NCI-H2227 (cell line): ENCODE measurements around the gene RTP3.

Experiments used
- DNase-seq: peaks from one replicate; lab custom pipeline; 2025; ENCODE audit not compliant: unreplicated experiment; lab: John Stamatoyannopoulos, UW

Gene RTP3

GRCh38 chr3:46468753-46469600, 28.8 kb upstream of the RTP3 start:
- DNase-seq = no peak

GRCh38 chr3:46469680-46470357, 28.0 kb upstream of the RTP3 start:
- DNase-seq = no peak

- no peak for DNase-seq
These were observed 26.9 kb upstream of the RTP3 start for GRCh38 chr3:46470831-46471230.

GRCh38 chr3:46471371-46471914, 26.3 kb upstream of the RTP3 start:
- no peak for DNase-seq

- no peak for DNase-seq
These were observed 25.0 kb upstream of the RTP3 start for GRCh38 chr3:46472736-46473135.

- DNase-seq = no peak
These were observed 20.6 kb upstream of the RTP3 start for GRCh38 chr3:46477145-46477544.

GRCh38 chr3:46477756-46478155, 20.0 kb upstream of the RTP3 start:
- no peak for DNase-seq

GRCh38 chr3:46478341-46478740, 19.4 kb upstream of the RTP3 start:
- no peak for DNase-seq

GRCh38 chr3:46479021-46479420, 18.8 kb upstream of the RTP3 start:
- no peak for DNase-seq

- no peak for DNase-seq
These were observed 18.1 kb upstream of the RTP3 start for GRCh38 chr3:46479696-46480095.

- no peak for DNase-seq
These were observed 17.1 kb upstream of the RTP3 start for GRCh38 chr3:46480491-46481195.

- DNase-seq = no peak
These were observed 16.1 kb upstream of the RTP3 start for GRCh38 chr3:46481636-46482035.

- DNase-seq = no peak
These were observed 15.0 kb upstream of the RTP3 start for GRCh38 chr3:46482632-46483350.

GRCh38 chr3:46483825-46484224, 14.0 kb upstream of the RTP3 start:
- DNase-seq = no peak

- no peak for DNase-seq
These were observed 13.4 kb upstream of the RTP3 start for GRCh38 chr3:46484388-46484787.

- no peak for DNase-seq
These were observed 12.6 kb upstream of the RTP3 start for GRCh38 chr3:46484911-46485778.

GRCh38 chr3:46485779-46486175, 12.0 kb upstream of the RTP3 start:
- DNase-seq = no peak

GRCh38 chr3:46488735-46489361, 8.9 kb upstream of the RTP3 start:
- peak; percentile 91 for DNase-seq

- DNase-seq = no peak
These were observed 8.4 kb upstream of the RTP3 start for GRCh38 chr3:46489381-46489780.

GRCh38 chr3:46489875-46490274, 7.9 kb upstream of the RTP3 start:
- no peak for DNase-seq
